ENCODE measurements around the gene UGT1A8. TPM values are rescaled to one million over a fixed set of nuclear protein-coding genes. Genes with fewer than 3 reads are reported as not detected.
"Not testable (repeated sequence)": the region's sequence is repeated elsewhere in the genome, so short reads cannot be mapped to it uniquely, and the experiment has no call there.

Gene UGT1A8
- total RNA-seq, 2 experiments from 2014 or later, result not detected

DNA sequence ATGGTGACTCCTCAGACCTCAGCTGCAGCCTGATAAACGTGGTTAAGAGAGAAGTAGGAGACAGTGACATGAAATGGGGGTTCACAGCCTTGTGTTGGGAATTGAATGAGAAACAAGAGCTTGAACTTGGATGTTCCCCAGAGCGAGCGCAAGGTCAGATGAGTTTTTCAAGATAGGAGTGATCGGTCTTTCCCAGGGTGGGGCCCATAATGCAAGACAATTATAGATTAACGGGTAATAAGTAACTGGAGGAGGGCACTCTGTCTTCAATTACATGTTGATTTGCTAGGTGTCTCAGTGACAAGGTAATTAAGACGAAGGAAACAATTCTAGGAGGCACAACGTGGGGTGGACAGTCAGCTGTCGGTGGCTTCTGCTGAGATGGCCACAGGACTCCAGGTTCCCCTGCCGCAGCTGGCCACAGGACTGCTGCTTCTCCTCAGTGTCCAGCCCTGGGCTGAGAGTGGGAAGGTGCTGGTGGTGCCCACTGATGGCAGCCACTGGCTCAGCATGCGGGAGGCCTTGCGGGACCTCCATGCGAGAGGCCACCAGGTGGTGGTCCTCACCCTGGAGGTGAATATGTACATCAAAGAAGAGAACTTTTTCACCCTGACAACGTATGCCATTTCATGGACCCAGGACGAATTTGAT, 95.3 kb downstream of the UGT1A8 start, which contains the start of gene UGT1A5:
Gene UGT1A5 (plus strand): TSS at position 297 of the 651 bp plus-strand sequence. CDS start 85 bp downstream, at position 382.
- H3K9me3 Mint-ChIP-seq, result no peaks in the 10 kb centered on the region
- no peak for DNase-seq
- no peaks in the 10 kb centered on the region for H3K36me3 Mint-ChIP-seq
- H3K27me3 Mint-ChIP-seq, result peaks cover 30% of the 10 kb centered on the region
- intact Hi-C loops (cut with micrococcal nuclease), result loop anchor here (10.0 kb wide), 1 partner anchor 308 kb away; no protein-coding TSS in a partner anchor
- POLR2A ChIA-PET, result no interaction called here
- no peak within 1 kb of the TSS for H3K27ac Mint-ChIP-seq
- no peak within 1 kb of the TSS for H3K4me3 Mint-ChIP-seq
- CTCF ChIA-PET, result interaction anchor here (2.6 kb wide), 1 partner anchor 111 kb away, joined by 6 read pairs; no protein-coding TSS in a partner anchor
- H3K4me1 Mint-ChIP-seq (ENCODE audit: low read depth), result no peaks in the 10 kb centered on the region

DNA sequence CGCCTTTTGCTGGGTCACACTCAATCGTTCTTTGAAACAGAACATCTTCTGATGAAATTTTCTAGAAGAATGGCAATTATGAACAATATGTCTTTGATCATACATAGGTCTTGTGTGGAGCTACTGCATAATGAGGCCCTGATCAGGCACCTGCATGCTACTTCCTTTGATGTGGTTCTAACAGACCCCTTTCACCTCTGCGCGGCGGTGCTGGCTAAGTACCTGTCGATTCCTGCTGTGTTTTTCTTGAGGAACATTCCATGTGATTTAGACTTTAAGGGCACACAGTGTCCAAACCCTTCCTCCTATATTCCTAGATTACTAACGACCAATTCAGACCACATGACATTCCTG, 95.8 kb downstream of the UGT1A8 start:
- H3K9me3 Mint-ChIP-seq, result no peaks in the 10 kb centered on the region
- ChIA-PET CTCF (interaction anchor here (2.6 kb wide), 1 partner anchor 111 kb away, joined by 6 read pairs; no protein-coding TSS in a partner anchor), POLR2A (no interaction called here)
- no peak overlapping the region for H3K27ac Mint-ChIP-seq
- H3K36me3 Mint-ChIP-seq, result no peaks in the 10 kb centered on the region
- DNase-seq, result no peak
- no peak overlapping the region for H3K4me3 Mint-ChIP-seq
- intact Hi-C loops (cut with micrococcal nuclease), result loop anchor here (10.0 kb wide), 1 partner anchor 308 kb away; no protein-coding TSS in a partner anchor
- peaks cover 30% of the 10 kb centered on the region for H3K27me3 Mint-ChIP-seq
- H3K4me1 Mint-ChIP-seq (ENCODE audit: low read depth), result no peaks in the 10 kb centered on the region

DNA sequence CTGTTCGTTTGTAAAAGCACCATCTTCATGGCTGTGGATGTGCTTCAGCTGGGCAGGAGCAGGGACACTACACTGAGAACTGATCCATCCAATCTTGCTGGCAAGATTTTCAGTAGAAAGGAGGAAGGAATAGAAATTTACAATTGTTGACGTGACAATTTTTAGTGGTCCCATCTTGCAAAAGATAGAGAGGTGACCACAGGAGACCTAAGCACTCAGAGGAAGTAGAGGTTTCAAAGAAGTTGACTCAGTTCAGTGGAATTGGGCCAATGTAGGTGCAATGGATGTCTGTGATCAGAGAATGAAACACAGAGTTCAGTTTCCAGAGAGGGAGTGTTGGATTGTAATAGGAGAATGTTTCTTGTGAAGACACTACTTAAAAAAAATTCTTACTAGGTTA, 96.7 kb downstream of the UGT1A8 start:
- ChIA-PET POLR2A (no interaction called here), CTCF (no interaction called here)
- no peaks in the 10 kb centered on the region for H3K36me3 Mint-ChIP-seq
- DNase-seq, result no peak
- H3K27me3 Mint-ChIP-seq, result peaks cover 33% of the 10 kb centered on the region
- H3K27ac Mint-ChIP-seq, result no peak overlapping the region
- intact Hi-C loops (cut with micrococcal nuclease), result loop anchor here (10.0 kb wide), 1 partner anchor 309 kb away; no protein-coding TSS in a partner anchor
- H3K4me3 Mint-ChIP-seq, result no peak overlapping the region
- H3K9me3 Mint-ChIP-seq, result no peaks in the 10 kb centered on the region
- no peaks in the 10 kb centered on the region for H3K4me1 Mint-ChIP-seq (ENCODE audit: low read depth)

DNA sequence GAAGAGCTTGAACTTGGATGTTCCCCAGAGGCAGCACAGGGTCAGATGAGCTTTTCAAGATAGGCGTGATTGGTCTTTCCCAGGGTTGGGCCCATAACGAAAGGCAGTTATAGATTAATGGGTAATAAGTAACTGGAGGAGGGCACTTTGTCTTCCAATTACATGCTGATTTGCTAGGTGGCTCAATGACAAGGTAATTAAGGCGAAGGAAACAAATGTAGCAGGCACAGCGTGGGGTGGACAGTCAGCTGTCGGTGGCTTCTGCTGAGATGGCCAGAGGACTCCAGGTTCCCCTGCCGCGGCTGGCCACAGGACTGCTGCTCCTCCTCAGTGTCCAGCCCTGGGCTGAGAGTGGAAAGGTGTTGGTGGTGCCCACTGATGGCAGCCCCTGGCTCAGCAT, 101.1 kb downstream of the UGT1A8 start, which contains the start of gene UGT1A4:
Gene UGT1A4 (plus strand): TSS at position 185 of the 400 bp plus-strand sequence. CDS start 85 bp downstream, at position 270.
- DNase-seq, result no peak
- intact Hi-C loops (cut with micrococcal nuclease), result loop anchor here (10.0 kb wide), 1 partner anchor 314 kb away; no protein-coding TSS in a partner anchor
- CTCF ChIA-PET, result interaction anchor here (1.1 kb wide), 1 partner anchor 727 kb away, joined by 3 read pairs; no protein-coding TSS in a partner anchor
- no peak within 1 kb of the TSS for H3K27ac Mint-ChIP-seq
- no peak within 1 kb of the TSS for H3K4me3 Mint-ChIP-seq
- POLR2A ChIA-PET, result no interaction called here
- no peaks in the 10 kb centered on the region for H3K36me3 Mint-ChIP-seq
- no peaks in the 10 kb centered on the region for H3K9me3 Mint-ChIP-seq
- H3K27me3 Mint-ChIP-seq, result peaks cover 30% of the 10 kb centered on the region
- H3K4me1 Mint-ChIP-seq (ENCODE audit: low read depth), result no peaks in the 10 kb centered on the region

DNA sequence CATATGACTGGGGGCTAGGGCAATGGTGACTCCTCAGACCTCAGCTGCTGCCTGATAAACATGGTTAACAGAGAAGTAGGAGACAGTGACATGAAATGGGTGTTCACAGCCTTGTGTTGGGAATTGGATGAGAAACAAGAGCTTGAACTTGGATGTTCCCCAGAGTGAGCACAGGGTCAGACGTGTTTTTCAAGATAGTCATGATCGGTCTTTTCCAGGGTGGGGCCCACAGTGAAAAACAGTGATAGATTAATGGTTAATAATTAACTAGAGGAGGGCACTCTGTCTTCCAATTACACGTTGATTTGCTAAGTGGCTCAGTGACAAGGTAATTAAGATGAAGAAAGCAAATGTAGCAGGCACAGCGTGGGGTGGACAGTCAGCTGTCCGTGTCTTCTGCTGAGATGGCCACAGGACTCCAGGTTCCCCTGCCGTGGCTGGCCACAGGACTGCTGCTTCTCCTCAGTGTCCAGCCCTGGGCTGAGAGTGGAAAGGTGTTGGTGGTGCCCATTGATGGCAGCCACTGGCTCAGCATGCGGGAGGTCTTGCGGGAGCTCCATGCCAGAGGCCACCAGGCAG, 111.4 kb downstream of the UGT1A8 start, which contains the start of gene UGT1A3:
Gene UGT1A3 (plus strand): TSS at position 320 of the 579 bp plus-strand sequence. CDS start 85 bp downstream, at position 405.
- no peak within 1 kb of the TSS for H3K4me3 Mint-ChIP-seq
- CTCF ChIA-PET, result interaction anchor here (1.0 kb wide), 1 partner anchor 17 kb away, joined by 3 read pairs; no protein-coding TSS in a partner anchor
- POLR2A ChIA-PET, result no interaction called here

DNA sequence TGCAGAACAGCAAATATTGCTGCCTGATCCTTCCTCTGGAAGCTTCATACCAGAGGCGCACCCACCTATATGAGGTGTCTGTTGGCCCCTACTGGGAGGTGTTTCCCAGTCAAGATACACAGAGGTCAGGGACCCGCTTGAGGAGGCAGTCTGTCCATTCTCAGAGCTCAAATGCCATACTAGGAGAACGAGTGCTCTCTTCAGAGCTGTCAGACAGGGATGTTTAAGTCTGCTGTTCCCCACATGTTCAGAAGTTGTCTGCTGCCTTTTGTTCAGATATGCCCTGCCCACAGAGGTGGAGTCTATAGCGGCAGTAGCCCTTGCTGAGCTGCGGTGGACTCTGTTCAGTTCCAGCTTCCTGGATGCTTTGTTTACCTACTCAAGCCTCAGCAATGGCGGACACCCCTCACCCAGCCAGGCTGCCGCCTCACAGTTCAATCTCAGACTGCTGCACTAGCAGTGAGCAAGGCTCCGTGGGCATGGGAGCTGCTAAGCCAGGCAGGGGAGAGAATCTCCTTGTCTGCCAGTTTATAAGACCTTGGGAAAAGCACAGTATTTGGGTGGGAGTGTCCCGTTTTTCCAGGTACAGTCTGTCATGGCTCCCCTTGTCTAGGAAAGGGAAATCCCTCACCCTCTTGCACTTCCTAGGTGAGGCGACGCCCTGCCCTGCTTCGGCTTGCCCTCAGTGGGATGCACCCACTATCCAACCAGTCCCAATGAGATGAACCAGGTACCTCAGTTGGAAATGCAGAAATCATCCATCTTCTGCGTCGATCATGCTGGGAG, 119.6 kb downstream of the UGT1A8 start:
- ChIA-PET CTCF (interaction anchor here (2.4 kb wide), 1 partner anchor 26 kb away, joined by 6 read pairs; no protein-coding TSS in a partner anchor), POLR2A (interaction anchor here (0.6 kb wide), 1 partner anchor 781 kb away, joined by 3 read pairs; no protein-coding TSS in a partner anchor)
- intact Hi-C loops (cut with micrococcal nuclease); DNase-seq; H3K4me1 Mint-ChIP-seq (ENCODE audit: low read depth); H3K27ac Mint-ChIP-seq; H3K36me3 Mint-ChIP-seq; H3K4me3 Mint-ChIP-seq; H3K9me3 Mint-ChIP-seq: not testable (repeated sequence)
- peaks cover 15% of the 10 kb centered on the region for H3K27me3 Mint-ChIP-seq

More for the DNA sequence above, 111.4 kb downstream of the UGT1A8 start, which contains the start of gene UGT1A3:
- intact Hi-C loops (cut with micrococcal nuclease), result no loop called here
- Mint-ChIP-seq H3K36me3 (no peaks in the 10 kb centered on the region), H3K9me3 (no peaks in the 10 kb centered on the region), H3K27ac (no peak within 1 kb of the TSS), H3K27me3 (peaks cover 16% of the 10 kb centered on the region), H3K4me1 (ENCODE audit: low read depth) (no peaks in the 10 kb centered on the region)
- no peak for DNase-seq

DNA sequence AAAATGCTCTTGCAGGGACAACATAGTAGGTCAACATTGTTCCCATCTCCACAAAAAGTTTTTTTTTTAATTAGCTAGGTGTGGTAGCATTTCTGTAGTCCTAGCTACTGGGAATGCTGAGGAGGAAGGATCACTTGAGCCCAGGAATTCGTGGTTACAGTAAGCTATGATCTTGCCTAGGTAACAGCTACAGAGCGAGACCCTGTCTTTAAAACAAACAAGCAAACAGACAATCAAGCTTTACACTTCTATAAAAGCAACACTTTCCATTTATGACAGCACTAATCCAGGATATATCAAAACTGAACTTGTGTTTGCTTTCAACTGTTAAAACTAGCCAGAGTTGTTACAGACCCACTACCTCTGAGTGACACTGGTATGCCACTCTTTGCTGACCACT, 123.4 kb downstream of the UGT1A8 start:
- H3K4me1 Mint-ChIP-seq (ENCODE audit: low read depth), result no peaks in the 10 kb centered on the region
- H3K9me3 Mint-ChIP-seq, result no peaks in the 10 kb centered on the region
- intact Hi-C loops (cut with micrococcal nuclease), result no loop called here
- DNase-seq, result no peak
- H3K36me3 Mint-ChIP-seq, result no peaks in the 10 kb centered on the region
- CTCF ChIA-PET, result no interaction called here
- H3K27me3 Mint-ChIP-seq, result peaks cover 10% of the 10 kb centered on the region
- no peak overlapping the region for H3K4me3 Mint-ChIP-seq
- POLR2A ChIA-PET, result no interaction called here
- no peak overlapping the region for H3K27ac Mint-ChIP-seq

DNA sequence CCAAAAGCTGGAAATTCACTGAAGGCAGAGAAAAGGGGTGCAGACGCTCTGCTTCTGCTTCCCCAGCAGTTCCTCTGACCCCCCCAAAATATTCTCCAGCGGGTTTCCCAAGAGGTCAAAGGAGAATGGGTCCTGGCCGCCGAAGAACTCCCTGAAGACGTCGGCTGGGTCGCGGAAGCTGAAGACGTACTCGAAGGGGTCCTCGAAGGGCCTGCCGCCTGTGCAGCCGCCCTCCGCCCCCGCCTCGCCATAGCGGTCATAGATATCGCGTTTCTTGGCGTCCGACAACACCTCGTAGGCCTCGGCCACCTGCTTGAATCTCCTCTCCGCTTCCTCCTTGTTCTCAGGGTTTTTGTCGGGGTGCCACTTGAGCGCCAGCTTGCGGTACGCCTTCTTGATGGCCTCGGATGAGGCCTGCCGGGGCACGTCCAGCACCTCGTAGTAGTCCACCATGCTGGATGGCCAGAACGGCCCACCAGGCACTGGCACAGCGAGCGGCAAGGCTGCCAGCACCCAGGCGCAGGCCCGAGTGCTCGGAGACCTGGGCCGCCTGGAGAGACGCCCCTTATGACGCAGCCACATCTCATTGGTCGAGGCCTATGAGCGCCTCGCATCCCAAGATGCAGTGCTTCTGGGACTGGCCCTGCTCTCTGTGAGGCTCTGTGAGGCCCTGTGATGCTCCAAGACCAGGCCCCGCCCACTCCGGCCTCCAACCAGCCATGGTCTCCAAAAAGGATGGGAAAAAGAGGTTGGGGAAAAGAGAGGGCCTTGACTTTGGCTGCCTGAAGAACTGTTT, 126.2 kb downstream of the UGT1A8 start:
- DNase-seq, result no peak
- Mint-ChIP-seq H3K27ac (no peak overlapping the region), H3K4me1 (ENCODE audit: low read depth) (no peaks in the 10 kb centered on the region), H3K9me3 (no peaks in the 10 kb centered on the region), H3K4me3 (no peak overlapping the region), H3K36me3 (no peaks in the 10 kb centered on the region), H3K27me3 (peaks cover 4% of the 10 kb centered on the region)
- CTCF ChIA-PET, result no interaction called here
- POLR2A ChIA-PET, result no interaction called here
- intact Hi-C loops (cut with micrococcal nuclease), result no loop called here

DNA sequence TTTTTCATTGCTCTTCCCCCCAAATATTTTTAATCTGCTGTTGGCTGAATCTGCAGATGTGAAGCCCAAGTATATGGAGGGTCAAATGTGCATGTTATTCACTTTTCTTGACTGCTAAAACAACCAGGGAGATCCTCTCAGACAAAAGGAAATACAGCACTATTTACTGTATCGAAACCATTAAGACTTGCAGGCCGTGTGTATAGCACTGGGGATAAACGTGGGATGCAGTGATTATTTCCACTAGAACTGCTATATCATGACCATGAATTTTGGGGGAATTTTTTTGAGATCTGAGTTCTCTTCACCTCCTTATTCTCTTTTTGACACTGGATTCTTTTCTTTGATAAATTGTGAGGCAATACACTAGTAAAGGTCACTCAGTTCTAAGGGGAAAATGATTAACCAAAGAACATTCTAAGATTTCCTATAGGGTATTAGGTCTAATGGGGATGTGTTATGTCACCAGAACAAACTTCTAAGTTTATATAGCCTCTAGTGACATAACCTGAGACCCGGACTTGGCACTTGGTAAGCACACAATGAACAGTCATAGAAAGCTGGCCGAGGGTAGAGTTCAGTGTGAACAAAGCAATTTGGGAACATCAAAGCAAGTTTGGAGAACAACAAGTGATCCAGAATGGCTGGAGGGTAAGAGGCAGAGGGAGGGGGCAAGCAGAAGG, 127.8 kb downstream of the UGT1A8 start:
- POLR2A ChIA-PET, result no interaction called here

DNA sequence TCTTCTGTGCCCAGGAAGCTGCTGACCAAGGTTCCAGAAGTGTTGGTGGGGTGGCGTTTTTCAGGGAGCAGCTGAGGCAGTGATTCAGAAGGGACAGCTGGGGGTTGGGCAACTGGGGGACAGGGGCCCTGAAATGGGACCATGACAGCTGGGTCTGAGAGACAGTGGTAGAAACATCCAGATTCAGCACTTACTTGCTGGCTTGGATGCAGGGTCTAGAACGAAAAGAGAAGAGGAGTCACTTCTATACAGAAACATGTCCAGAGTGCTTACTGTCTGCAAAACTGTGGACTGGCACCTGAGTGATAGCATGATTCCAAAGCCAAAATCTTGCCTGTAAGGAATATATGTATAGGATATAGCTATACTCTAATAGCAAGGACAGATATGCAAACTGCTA, 128.4 kb downstream of the UGT1A8 start:
- not testable (repeated sequence) for H3K36me3 Mint-ChIP-seq

More for the DNA sequence above, 127.8 kb downstream of the UGT1A8 start:
- DNase-seq, result no peak
- Mint-ChIP-seq H3K9me3 (no peaks in the 10 kb centered on the region), H3K4me3 (no peak overlapping the region), H3K36me3 (no peaks in the 10 kb centered on the region), H3K4me1 (ENCODE audit: low read depth) (no peaks in the 10 kb centered on the region), H3K27ac (no peak overlapping the region), H3K27me3 (peaks cover 5% of the 10 kb centered on the region)
- intact Hi-C loops (cut with micrococcal nuclease), result no loop called here
- CTCF ChIA-PET, result no interaction called here

More for the DNA sequence above, 128.4 kb downstream of the UGT1A8 start:
- DNase-seq; H3K4me1 Mint-ChIP-seq (ENCODE audit: low read depth); CTCF ChIA-PET; intact Hi-C loops (cut with micrococcal nuclease); H3K27me3 Mint-ChIP-seq; POLR2A ChIA-PET; H3K4me3 Mint-ChIP-seq; H3K27ac Mint-ChIP-seq; H3K9me3 Mint-ChIP-seq: not testable (repeated sequence)

Data from activated CD4-positive, alpha-beta memory T cell treated with anti-CD3 and anti-CD28 coated beads for 36 hours (primary cell).